GM12872 (cell line): ENCODE data around the gene IKBKE.

Source experiments
- CTCF ChIP-seq: IDR thresholded peaks from 3 replicates; pipeline ENCODE4 v1.5.1; 2011; ENCODE audit warnings: low read depth, mild to moderate bottlenecking, low read length, moderate library complexity; ENCODE audit not compliant: insufficient read depth

Gene IKBKE

GRCh38 chr1:206447422-206447765 is 22.9 kb upstream of the IKBKE start:
- no peak for TF ChIP-seq CTCF

- TF ChIP-seq CTCF = no peak
These were observed 22.5 kb upstream of the IKBKE start for GRCh38 chr1:206447792-206448191.

- TF ChIP-seq CTCF = no peak
These were observed 21.8 kb upstream of the IKBKE start for GRCh38 chr1:206448471-206448870.

GRCh38 chr1:206449565-206449964 is 20.7 kb upstream of the IKBKE start:
- TF ChIP-seq CTCF = no peak

GRCh38 chr1:206450281-206450680 is 20.0 kb upstream of the IKBKE start:
- TF ChIP-seq CTCF = no peak

- TF ChIP-seq CTCF = no peak
These were observed 19.1 kb upstream of the IKBKE start for GRCh38 chr1:206451134-206451686.

- no peak for TF ChIP-seq CTCF
These were observed 17.2 kb upstream of the IKBKE start for GRCh38 chr1:206453111-206453510.

- no peak for TF ChIP-seq CTCF
These were observed 15.0 kb upstream of the IKBKE start for GRCh38 chr1:206455289-206455665.
